ENCODE results near the gene MAGI1.

MAGI1 gene

GRCh38 chr3:65664931-65665330 lies 373.8 kb downstream of the MAGI1 start:
- DNase-seq (ENCODE audit: low read depth) = no peak

DNA sequence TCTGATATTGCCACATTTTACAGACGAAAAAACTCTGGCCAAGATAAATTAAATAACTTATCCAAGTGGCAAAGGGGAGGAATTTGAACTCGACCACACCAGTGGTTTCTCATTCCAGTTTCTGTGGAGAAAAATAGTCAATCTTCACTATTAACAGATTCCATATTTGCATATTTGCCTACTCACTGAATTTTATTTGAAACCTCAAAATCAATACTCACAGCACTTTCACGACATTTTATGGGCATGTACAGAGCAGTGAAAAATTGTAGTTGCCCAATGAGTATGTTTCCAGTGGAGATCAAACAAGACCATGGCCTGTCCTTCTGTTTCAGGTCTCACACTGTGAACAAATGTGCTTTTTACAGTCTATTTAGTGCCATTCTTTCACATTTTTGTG lies 374.3 kb downstream of the MAGI1 start:
- DNase-seq (ENCODE audit: low read depth) = no peak

- no peak for DNase-seq (ENCODE audit: low read depth)
Measured at GRCh38 chr3:65662095-65662494, 376.6 kb downstream of the MAGI1 start.

DNA sequence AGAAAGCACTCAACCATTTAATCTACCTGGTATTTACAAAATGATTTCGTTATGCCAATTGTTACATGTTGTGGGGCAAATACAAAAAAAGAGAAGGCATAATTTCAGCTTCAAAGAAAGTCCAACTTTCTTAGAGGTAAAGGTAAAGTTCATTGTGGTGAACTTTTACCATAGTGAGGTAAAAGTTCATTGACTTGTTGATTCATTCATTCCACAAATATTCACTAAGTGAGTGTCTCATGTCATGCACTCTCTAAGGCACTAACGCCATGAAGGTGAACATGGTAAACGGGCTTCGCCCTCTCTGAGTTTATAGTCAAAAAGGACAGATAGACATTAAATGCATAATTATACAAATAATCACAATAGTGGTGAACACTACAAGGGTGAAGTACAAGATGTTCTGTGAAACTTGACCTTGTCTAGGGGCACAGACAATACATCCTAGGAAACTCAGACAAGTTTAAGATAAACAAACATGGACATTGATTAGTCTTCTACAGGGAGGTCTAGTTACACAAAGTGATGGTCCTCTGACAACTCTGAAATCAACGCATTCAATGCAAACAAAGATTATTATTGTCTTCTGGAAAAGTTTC lies 378.6 kb downstream of the MAGI1 start:
- DNase-seq (ENCODE audit: low read depth) = no peak

- no peak for DNase-seq (ENCODE audit: low read depth)
Measured at GRCh38 chr3:65659396-65659795, 379.3 kb downstream of the MAGI1 start.

- DNase-seq (ENCODE audit: low read depth) = no peak
Measured at GRCh38 chr3:65658401-65658800, 380.3 kb downstream of the MAGI1 start.

- no peak for DNase-seq (ENCODE audit: low read depth)
Measured at GRCh38 chr3:65655061-65655460, 383.7 kb downstream of the MAGI1 start.

DNA sequence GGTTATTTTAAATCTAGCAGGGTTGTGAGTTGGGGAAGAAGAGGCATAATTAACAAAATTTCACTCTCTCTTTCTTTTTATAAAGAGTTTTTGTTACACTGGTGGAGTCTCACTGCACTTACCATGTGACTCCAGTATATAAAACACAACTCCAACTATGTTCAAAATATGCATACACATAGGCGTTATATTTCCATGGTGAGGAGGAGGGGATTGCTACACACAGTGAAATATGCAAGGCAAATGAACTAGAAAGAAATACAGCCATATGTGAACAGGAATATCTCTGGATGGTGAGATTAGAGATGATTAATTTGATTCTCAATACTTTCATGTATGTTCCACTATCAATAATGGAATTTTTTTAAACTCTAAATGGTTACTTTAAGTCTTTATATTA lies 385.0 kb downstream of the MAGI1 start:
- DNase-seq (ENCODE audit: low read depth) = no peak

GRCh38 chr3:65650247-65650646 lies 388.5 kb downstream of the MAGI1 start:
- no peak for DNase-seq (ENCODE audit: low read depth)

GRCh38 chr3:65647369-65647768 lies 391.3 kb downstream of the MAGI1 start:
- no peak for DNase-seq (ENCODE audit: low read depth)

- no peak for DNase-seq (ENCODE audit: low read depth)
Measured at GRCh38 chr3:65642883-65643282, 395.8 kb downstream of the MAGI1 start.

DNA sequence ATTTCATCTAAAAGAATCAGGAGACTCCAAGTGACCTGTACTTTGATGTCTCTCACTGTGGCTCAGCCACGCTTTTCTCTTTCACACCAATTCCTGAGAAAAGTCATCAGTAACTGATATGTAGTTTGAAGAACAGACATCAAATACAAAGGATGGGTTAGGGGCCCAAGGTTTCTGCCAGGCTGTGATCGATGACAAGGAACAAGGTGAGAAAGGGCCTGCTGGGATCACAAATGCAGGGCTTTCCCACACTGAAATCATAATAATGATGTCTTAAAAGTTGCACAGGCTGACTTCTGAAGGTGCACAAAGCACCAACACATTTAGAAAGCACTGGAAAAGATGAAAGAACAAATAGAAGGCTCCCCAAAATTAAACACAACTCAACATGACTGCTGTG lies 396.9 kb downstream of the MAGI1 start:
- DNase-seq (ENCODE audit: low read depth) = no peak

- DNase-seq (ENCODE audit: low read depth) = no peak
Measured at GRCh38 chr3:65641045-65641444, 397.7 kb downstream of the MAGI1 start.

DNA sequence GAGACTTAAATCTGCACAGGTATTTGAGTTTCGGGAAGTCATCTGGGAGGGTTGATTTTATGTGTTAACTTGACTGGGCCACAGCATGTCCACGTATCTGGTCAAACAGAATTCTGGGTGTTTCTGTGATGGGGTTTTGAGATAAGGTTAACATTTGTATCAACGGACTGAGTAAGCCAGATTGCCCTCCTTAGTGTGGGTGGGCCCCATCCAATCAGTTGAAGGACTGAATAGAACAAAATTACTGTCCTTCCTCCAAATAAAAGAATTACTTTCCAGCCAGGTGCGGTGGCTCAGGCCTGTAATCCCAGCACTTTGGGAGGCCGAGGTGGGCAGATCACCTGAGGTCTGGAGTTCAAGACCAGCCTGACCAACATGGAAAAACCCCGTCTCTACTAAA lies 399.3 kb downstream of the MAGI1 start:
- no peak for DNase-seq (ENCODE audit: low read depth)

DNA sequence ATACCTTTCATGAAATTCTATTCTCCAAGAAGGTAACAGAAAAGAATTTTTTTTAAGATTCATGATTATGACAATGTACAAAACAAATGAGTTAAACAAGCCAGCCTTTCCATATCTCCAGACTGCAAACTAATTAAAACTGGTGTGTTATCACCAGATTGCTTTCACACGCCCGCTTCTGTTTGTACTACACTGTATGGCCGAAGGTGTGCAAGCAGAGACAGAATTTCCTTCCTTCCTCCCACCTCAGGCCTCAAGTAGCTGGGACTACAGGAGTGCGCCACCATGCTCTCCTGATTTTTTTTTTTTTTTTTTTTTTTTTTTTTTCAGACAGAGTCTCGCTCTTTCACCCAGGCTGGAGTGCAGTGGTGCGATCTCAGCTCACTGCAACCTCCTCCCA lies 400.4 kb downstream of the MAGI1 start:
- no peak for DNase-seq (ENCODE audit: low read depth)

- DNase-seq (ENCODE audit: low read depth) = no peak
Measured at GRCh38 chr3:65636326-65636725, 402.4 kb downstream of the MAGI1 start.

- DNase-seq (ENCODE audit: low read depth) = no peak
Measured at GRCh38 chr3:65635657-65636056, 403.1 kb downstream of the MAGI1 start.

DNA sequence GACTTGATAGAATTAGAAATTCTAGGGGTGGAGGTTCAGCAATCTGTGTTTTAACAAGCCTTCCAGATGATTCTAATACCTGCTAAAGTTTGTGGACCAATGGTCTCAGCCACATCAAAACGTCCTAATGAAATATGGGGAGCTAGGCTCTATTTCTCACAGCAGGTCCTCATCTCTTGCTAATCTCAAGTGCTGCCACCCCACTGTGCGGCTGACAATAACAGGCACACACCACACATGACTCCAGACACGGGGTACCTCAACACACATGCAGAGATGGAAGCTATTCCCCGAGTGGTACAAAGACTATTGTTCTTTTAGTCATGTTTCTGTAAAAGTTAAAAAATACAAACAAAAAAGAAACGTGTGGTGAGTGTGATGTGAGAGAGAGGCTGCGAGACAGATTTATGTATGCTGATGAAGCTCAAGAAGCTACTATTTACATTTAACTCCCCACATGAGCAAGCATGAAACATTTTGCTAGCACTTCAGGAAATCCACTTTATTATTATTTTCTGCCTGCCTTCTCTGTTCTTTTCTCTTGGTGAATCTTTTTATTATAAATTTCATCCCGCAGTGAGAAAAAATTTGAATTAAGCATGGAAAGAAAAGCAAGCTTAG lies 405.6 kb downstream of the MAGI1 start:
- no peak for DNase-seq (ENCODE audit: low read depth)

- no peak for DNase-seq (ENCODE audit: low read depth)
Measured at GRCh38 chr3:65632414-65632813, 406.3 kb downstream of the MAGI1 start.

DNA sequence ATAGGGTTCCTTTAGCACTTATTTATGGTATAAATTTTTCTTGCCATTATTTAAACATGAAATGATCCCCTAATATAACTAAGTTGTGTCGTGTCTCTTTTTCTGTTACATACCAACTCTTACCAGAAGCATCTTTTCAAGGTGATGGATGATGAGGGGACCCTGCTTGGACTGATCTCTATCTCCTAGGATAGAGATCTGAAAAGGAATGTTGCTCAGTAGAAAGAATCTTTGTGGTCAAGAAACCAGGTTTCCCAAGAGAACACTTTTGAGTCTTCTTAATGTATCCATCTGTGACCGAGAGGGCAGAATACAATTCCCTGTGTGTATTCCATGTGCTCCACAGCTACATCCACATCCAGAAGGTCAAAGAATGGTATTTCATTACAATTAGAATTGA lies 409.7 kb downstream of the MAGI1 start:
- DNase-seq (ENCODE audit: low read depth) = no peak

- no peak for DNase-seq (ENCODE audit: low read depth)
Measured at GRCh38 chr3:65627062-65627461, 411.7 kb downstream of the MAGI1 start.

DNA sequence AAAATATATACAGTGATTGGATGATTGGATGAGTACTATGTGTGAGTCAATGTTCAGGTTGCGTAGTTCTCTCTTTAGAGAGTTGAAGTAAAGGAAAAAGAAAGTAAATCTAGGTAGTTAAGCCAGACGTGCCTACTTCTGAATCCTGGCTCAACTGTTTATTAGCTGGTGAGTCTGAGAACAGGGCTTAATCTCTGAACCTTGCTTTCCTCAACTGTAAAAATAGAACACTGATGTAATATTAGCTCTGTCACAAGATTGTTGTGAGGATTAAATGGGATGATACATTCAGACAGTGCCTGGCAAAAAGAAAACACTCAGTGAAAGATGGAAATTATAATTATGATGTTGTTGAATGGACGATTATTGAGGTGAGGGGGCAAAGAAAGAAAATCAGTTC lies 413.4 kb downstream of the MAGI1 start:
- DNase-seq (ENCODE audit: low read depth) = no peak

GRCh38 chr3:65623362-65623761 lies 415.4 kb downstream of the MAGI1 start:
- DNase-seq (ENCODE audit: low read depth) = no peak

DNA sequence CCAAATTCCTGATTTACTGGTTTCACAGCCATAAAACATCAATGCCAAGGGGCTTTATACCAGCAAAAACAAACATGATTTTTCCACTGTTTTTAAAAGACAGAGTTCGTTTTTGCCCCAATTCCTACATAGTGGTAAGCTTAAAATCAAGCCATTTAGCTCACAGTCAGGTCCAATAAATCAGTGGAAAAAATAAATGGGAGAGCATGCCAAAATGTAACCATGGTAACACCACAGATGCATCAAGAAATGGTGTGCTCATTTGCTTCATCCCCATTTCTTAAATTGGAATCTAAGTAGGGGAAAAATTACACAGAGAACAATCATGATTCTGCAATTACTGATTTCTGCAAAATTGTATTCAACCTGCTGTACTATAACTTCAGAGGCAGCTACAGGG lies 418.8 kb downstream of the MAGI1 start:
- no peak for DNase-seq (ENCODE audit: low read depth)

All from stimulated activated CD4-positive, alpha-beta T cell treated with anti-CD3 and anti-CD28 coated beads, Interleukin-2, amount 100 ng/mL, for 4 hours (primary cell).